ACC112 (cell line): ENCODE measurements around the gene ZBTB45.

Experiments
- H2AFZ ChIP-seq: fragments of 200-600 bp; sonication (generic); one replicate; pipeline ENCODE4 v1.6.0; 2017; ENCODE audit warnings: antibody characterized with exemption, low read length; ENCODE audit not compliant: unreplicated experiment
- H3K27ac ChIP-seq: fragments of 200-600 bp; sonication (generic); 2 replicates; pipeline ENCODE4 v1.5.1; 2014; ENCODE audit warnings: low read depth, mild to moderate bottlenecking, antibody characterized with exemption, low read length, moderate library complexity
- H3K27me3 ChIP-seq: fragments of 200-600 bp; sonication (generic); 2 replicates; pipeline ENCODE4 v1.6.1; 2014; ENCODE audit warnings: mild to moderate bottlenecking, antibody characterized with exemption, low read length, moderate library complexity, mixed read lengths; ENCODE audit not compliant: insufficient read depth
- H3K36me3 ChIP-seq: fragments of 200-600 bp; sonication (generic); 2 replicates; pipeline ENCODE4 v1.6.1; 2016; ENCODE audit warnings: mild to moderate bottlenecking, antibody characterized with exemption, low read length, moderate library complexity, mixed read lengths; ENCODE audit not compliant: insufficient read depth
- H3K4me1 ChIP-seq: fragments of 200-600 bp; sonication (generic); one replicate; pipeline ENCODE4 v1.6.1; 2016; ENCODE audit warnings: low read length, mixed read lengths; ENCODE audit not compliant: insufficient read depth, unreplicated experiment, control insufficient read depth
- H3K4me3 ChIP-seq: fragments of 200-600 bp; sonication (generic); 2 replicates; pipeline ENCODE4 v1.5.1; 2014; ENCODE audit warnings: mild to moderate bottlenecking, low read depth, low read length
- H3K79me2 ChIP-seq: fragments of 200-600 bp; sonication (generic); one replicate; pipeline ENCODE4 v1.6.0; 2016; ENCODE audit warnings: low read length; ENCODE audit not compliant: control insufficient read depth, unreplicated experiment, insufficient read depth

Gene ZBTB45

DNA sequence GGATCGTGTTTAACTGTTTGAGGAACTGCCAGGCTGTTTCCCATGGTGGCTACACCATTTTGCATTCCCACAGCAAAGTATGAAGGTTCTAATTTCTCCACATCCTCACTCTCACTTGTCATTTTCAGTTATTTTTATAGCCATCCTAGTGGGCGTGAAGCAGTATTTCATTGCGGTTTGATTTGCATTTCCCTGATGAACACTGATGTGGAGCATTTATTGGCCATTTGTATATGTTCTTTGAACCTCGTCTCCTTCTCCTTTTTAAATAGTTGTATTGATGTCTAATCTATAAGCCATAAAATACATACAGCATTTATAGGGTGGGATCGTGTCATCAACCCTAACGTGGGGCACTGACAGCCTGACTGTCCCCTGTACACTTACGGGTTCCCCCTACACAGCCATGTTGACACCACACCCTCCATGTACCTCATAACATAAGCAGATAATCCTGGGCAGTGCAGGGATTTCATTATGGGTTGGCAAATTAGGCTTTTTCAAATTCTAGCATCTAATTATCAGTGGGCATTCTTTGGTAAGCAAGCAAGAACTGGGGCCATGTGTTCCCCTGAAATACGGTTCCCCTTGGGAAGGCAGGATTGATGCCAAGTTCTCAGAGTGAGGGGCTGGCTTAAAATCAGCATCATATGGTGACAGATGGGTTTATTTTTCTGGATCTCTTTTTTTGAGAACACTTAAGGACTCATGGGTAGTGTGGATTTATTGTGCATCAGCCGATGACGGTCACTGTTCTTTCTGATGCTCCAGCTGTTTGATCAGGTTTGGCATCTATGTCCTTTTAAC is 11.6 kb upstream of the ZBTB45 start:
- Histone ChIP-seq H3K27me3 (peaks cover 20% of the 10 kb centered on the region; the same call in 1 of the 2 replicates), H3K79me2 (no peaks in the 10 kb centered on the region), H3K27ac (no peak overlapping the region), H3K36me3 (no peaks in the 10 kb centered on the region), H3K4me3 (no peak overlapping the region), H3K4me1 (no peaks in the 10 kb centered on the region), H2AFZ (no peak overlapping the region)

DNA sequence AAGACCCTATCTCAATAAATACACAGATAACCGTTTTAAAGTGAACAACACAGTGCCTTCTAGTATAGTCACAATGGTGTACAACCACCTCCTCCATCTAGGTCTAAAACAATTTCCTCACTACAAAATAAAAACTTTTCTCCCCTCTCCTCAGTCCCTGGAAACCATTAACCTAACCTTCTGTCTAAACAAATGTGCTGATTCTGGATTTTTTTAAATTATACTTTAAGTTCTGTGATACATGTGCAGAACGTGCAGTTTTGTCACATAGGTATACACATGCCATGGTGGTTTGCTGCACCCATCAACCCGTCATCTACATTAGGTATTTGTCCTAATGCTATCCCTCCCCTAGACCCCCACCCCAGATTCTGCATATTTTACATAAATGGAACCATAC is 9.8 kb upstream of the ZBTB45 start:
- no peak overlapping the region for H2AFZ ChIP-seq
- H3K79me2 ChIP-seq = no peaks in the 10 kb centered on the region
- H3K36me3 ChIP-seq = no peaks in the 10 kb centered on the region
- no peaks in the 10 kb centered on the region for H3K4me1 ChIP-seq
- H3K4me3 ChIP-seq = no peak overlapping the region
- H3K27ac ChIP-seq = no peak overlapping the region
- H3K27me3 ChIP-seq = peaks cover 20% of the 10 kb centered on the region; the same call in 1 of the 2 replicates

DNA sequence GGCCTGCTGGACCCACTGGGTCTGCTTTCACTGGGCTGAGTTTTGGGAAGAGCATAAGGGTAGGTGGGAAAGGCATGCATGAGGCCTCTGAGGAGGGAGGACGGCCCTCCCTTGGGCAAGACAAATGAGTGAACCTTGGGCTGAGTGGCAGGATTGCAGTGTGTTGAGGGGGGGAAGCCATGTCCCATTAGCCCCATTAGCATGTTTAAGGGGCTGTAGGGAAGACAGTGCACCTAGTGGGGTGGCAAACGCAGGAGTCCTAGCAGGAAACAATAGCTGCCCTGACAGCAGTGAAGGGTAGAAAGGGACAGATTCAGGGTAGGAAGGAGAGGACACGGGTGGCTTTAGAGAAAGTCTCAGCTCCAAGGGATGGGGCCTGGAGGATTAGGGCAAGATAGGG is 3.1 kb upstream of the ZBTB45 start:
- Histone ChIP-seq H2AFZ (no peak overlapping the region), H3K27ac (no peak overlapping the region), H3K79me2 (peaks cover 10% of the 10 kb centered on the region)

DNA sequence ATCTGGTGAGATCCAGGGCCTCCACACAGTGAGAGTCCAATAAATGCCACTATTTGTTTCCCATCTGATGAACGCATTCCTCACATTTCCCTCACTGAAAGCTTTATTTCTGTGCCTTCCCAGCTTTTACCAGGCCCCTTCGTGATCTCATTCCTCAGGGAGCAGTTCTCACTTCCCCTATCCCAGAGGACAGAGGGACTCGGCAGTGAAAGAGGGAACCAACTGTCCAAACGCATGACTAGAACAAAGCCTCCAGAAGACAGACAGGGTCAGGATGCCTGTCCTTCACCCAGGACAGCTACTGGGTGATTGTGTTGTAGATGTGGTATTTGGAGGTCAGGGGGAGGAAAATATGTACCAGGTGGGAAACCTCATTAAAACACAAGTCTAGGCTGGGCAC is 2.0 kb upstream of the ZBTB45 start:
- H3K36me3 ChIP-seq = no peaks in the 10 kb centered on the region
- no peak overlapping the region for H3K4me3 ChIP-seq
- peaks cover 18% of the 10 kb centered on the region for H3K79me2 ChIP-seq
- H3K4me1 ChIP-seq = peaks cover 6% of the 10 kb centered on the region
- no peaks in the 10 kb centered on the region for H3K27me3 ChIP-seq
- no peak overlapping the region for H2AFZ ChIP-seq
- no peak overlapping the region for H3K27ac ChIP-seq

More for the DNA sequence above, 3.1 kb upstream of the ZBTB45 start:
- peaks cover 6% of the 10 kb centered on the region for H3K4me1 ChIP-seq
- no peak overlapping the region for H3K4me3 ChIP-seq
- no peaks in the 10 kb centered on the region for H3K27me3 ChIP-seq
- H3K36me3 ChIP-seq = no peaks in the 10 kb centered on the region

DNA sequence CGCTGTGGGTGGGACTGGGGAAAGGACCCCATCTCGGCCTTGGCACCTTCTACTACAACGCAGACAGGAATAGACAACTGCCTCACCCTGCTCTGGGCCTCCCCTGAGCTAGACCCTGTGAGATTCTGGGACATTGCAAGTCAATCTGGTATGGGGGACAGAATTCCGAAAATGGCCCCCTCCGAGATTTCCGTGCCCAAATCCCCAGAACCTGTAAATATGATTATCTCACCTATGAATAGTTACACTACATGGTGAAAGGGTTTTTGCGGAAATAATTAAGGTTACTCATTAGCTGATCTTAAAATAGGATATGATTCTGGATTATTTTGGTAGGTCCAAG is 618 bp upstream of the ZBTB45 start:
- Histone ChIP-seq H3K27ac (peak overlapping the region; percentile 77), H3K27me3 (no peaks in the 10 kb centered on the region), H3K79me2 (peaks cover 21% of the 10 kb centered on the region), H3K36me3 (no peaks in the 10 kb centered on the region), H2AFZ (peak overlapping the region; percentile 20), H3K4me1 (peaks cover 6% of the 10 kb centered on the region), H3K4me3 (peak overlapping the region; percentile 82)

DNA sequence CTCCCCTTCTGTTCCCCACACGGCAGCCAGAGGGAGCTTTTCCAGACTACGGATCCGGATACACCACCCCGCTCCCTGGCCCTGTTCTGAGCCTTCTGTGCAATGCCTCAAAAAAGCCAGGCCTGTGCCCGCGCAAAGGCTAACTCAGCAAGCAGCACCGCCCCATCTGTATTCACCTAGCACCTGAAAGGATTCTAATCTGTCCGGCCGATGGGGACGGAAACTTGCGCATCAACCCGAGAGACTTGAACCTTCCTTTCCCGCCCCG is 589 bp downstream of the ZBTB45 start:
- Histone ChIP-seq H3K4me1 (peaks cover 6% of the 10 kb centered on the region), H3K4me3 (peak overlapping the region; percentile 82), H3K79me2 (peaks cover 25% of the 10 kb centered on the region), H2AFZ (peak overlapping the region; percentile 37), H3K27ac (peak overlapping the region; percentile 77), H3K36me3 (no peaks in the 10 kb centered on the region), H3K27me3 (no peaks in the 10 kb centered on the region)

DNA sequence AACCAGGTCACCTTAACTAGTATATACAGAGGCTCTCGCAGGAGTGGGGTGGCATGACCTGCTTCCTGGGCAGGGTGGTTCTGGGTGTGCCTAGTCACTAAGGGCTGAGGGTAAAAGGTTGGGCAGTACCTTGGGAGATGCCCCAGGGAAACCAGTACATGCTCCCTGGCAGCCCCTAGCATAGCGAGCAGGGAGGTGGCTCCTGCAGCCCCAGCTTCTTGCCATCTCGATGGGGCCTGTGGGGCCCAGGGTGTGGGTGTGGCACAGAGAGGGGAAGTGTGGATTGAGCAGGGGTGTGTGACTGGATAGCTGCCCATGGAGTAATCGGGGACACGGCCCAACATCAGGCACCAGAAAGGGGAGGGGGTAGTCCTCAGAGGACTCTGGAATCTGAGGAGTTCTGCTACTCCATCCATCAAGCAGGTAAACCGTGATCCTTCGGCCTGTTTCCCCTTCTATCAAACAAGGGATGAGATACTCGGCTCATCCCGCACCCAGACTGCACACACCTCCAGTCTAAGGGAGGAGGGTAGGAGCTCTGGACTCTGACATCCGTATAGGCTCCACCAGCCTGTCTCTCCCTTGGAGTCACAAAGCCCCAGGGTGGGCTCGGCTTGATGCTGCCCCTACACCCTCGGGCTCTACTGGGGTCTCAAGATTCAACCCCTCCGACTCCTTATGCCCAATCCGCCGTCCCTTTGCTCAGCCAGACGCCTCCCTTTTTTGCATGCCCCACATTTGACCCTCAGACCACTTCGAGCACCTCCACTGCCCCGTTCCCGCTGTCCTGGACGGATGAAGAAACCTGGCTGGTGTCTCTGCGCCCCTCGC is 1.1 kb downstream of the ZBTB45 start:
- Histone ChIP-seq H3K4me3 (peak overlapping the region; percentile 82), H2AFZ (no peak overlapping the region), H3K36me3 (no peaks in the 10 kb centered on the region), H3K27me3 (no peaks in the 10 kb centered on the region), H3K27ac (peak overlapping the region; percentile 77; the same call in 1 of the 2 replicates), H3K4me1 (peaks cover 6% of the 10 kb centered on the region), H3K79me2 (peaks cover 25% of the 10 kb centered on the region)

DNA sequence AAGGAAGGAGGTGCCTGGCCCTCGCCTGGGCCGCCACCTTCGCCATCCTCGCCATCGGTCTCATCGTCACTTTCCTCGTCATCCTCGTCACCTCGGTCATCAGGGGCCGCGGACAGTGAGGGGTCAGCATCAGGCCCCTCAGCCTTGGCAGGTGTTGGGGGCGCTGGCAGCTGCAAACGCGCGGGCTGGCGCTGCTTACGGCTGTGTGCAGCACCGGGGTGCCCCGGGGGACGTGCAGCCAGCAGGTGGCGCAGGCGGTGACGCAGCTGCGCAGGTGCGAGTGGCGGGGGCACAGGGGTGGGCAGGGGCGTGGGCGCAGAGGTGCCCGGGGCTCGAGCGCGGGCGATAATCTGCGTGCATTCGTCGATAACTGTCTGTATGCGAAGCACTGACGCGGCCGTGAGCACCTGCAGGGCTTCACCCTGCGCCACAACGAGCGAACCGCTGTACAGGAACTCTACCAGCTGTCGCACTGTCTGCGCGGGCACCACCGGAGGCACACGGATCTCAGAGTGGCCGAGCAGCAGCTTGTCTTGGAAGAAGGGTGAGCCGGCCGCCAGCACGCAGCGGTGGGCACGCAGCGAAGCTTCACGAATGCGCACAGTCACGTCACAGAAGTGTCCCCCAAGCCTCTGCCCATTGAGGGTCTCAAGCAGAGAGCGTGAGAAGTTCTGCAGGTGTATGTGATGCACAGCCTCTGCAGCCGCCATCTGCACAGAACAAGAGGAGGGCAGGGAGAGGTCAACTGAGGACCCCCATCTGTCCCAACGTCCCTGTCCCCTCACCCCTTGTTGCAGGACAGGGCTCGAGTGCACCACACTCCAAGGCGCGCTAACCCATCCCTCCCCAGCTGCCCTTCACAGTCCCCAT is 2.4 kb downstream of the ZBTB45 start:
- Histone ChIP-seq H3K4me3 (no peak overlapping the region), H3K4me1 (peaks cover 6% of the 10 kb centered on the region)

DNA sequence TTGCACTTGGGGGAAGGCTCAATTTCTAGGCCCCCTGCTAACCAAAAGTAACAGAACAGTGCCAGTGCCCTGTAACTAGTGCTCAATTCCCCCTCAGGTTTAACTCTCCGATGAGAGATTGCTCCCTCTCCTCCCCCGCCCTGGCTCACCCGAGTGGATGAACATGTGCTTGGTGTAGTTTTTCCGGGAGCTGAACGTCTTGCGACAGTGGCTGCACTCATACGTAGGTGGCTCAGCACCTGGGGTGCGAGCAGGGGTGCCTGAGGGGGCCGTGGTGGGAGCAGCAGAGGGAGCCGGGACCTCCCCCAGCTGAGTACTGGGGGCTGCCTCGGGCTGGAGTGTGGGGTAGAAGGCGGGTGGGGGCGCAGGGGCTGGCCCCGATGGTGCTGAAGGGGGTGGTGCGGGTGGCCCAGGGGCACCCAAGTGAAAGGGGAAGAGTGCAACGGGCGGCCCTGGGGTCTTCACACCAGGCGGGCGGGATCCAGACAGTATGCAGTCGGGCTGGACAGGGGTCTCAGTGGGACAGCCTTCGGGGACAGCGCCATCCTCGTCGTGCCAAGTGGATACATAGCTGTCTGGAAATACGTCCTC is 3.3 kb downstream of the ZBTB45 start:
- no peak overlapping the region for H3K27ac ChIP-seq
- no peak overlapping the region for H2AFZ ChIP-seq
- no peak overlapping the region for H3K4me3 ChIP-seq
- peaks cover 6% of the 10 kb centered on the region for H3K4me1 ChIP-seq
- no peaks in the 10 kb centered on the region for H3K36me3 ChIP-seq
- H3K79me2 ChIP-seq = peaks cover 25% of the 10 kb centered on the region
- H3K27me3 ChIP-seq = no peaks in the 10 kb centered on the region

More for the DNA sequence above, 2.4 kb downstream of the ZBTB45 start:
- no peaks in the 10 kb centered on the region for H3K36me3 ChIP-seq
- no peak overlapping the region for H2AFZ ChIP-seq
- no peaks in the 10 kb centered on the region for H3K27me3 ChIP-seq
- H3K27ac ChIP-seq = no peak overlapping the region
- peaks cover 25% of the 10 kb centered on the region for H3K79me2 ChIP-seq

DNA sequence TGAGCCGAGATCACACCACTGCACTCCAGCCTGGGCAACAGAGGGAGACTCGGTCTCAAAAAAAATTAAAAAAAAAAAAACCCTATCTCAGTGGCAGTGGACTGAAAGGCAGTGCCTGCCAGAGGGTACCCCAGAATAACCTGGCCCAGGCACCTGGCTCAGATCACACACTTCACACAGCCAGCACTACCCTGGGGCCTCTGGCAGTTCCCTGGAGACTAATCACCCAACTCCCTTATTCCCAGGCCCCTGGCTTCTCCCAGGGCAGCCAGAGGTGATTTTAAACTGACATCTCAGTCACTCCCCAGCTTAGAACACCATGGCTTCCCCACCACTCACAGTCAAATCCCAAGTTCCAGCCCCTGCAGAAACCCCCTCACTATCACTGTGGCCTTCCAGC is 4.4 kb downstream of the ZBTB45 start:
- peaks cover 25% of the 10 kb centered on the region for H3K79me2 ChIP-seq
- H3K27me3 ChIP-seq = no peaks in the 10 kb centered on the region
- H3K36me3 ChIP-seq = no peaks in the 10 kb centered on the region
- peaks cover 4% of the 10 kb centered on the region for H3K4me1 ChIP-seq
- H3K4me3 ChIP-seq = no peak overlapping the region
- no peak overlapping the region for H2AFZ ChIP-seq
- no peak overlapping the region for H3K27ac ChIP-seq
